B cell (primary cell): Measurements from ENCODE around the gene SERINC5. TPM values are rescaled to one million over a fixed set of nuclear protein-coding genes. Genes with fewer than 3 reads are reported as not detected.

ENCODE experiments used
- ATAC-seq: fragments of 200-7000 bp; cut with Tn5 transposase; one replicate; pipeline ENCODE4 v1.10.0; 2021; ENCODE audit warnings: low read depth, mild to moderate bottlenecking, moderate number of reproducible peaks, moderate library complexity
- CTCF ChIA-PET: fragments of 350-600 bp; sonication (Branson Sonifier 250); formaldehyde crosslinking; loops from one replicate; lab custom pipeline; 2021; ENCODE audit warnings: antibody characterized with exemption, inconsistent platforms; lab: Charles Lee
- POLR2A ChIA-PET: fragments of 350-600 bp; sonication (Branson Sonifier 250); formaldehyde crosslinking; loops from one replicate; lab custom pipeline; 2021; ENCODE audit warnings: antibody characterized with exemption; lab: Charles Lee
- DNase-seq: peaks from one replicate; pipeline ENCODE4 v3.0.0; 2013
- H2AFZ ChIP-seq: 2 replicates; pipeline ENCODE4 v1.6.1; 2012; ENCODE audit warnings: mild to moderate bottlenecking, low read depth, low read length; ENCODE audit not compliant: insufficient read depth, poor library complexity, severe bottlenecking
- H3K27ac ChIP-seq, 2 donors: 1 replicate in 1 of 2; 2 replicates in 1 of 2; pipeline ENCODE4 v1.5.1; 2012 to 2013; ENCODE audit warnings: low read length in 2 of 2, mild to moderate bottlenecking in 2 of 2, moderate library complexity in 1 of 2
- H3K27me3 ChIP-seq, 4 experiments: fragments of 200-600 bp in 1 of 4; sonication (generic) in 1 of 4; replicated peaks in 1 of 4; 1 replicate in 2 of 4; 2 replicates in 2 of 4; pipeline versions ENCODE4 v1.6.1 to v1.7.0; 2013 to 2016; ENCODE audit warnings: low read length in 3 of 4, mild to moderate bottlenecking in 2 of 4, mixed read lengths in 1 of 4, moderate library complexity in 1 of 4; ENCODE audit not compliant: insufficient read depth in 4 of 4, control insufficient read depth in 3 of 4; ENCODE audit errors: control extremely low read depth in 1 of 4
- H3K36me3 ChIP-seq, 2 experiments: replicated peaks in 1 of 2; 1 replicate in 1 of 2; 2 replicates in 1 of 2; pipeline versions ENCODE4 v1.6.1 to v1.7.1; 2013; ENCODE audit warnings: low read length in 1 of 2; ENCODE audit not compliant: insufficient read depth in 2 of 2, control insufficient read depth in 1 of 2; ENCODE audit errors: control extremely low read depth in 1 of 2, extremely low read depth in 1 of 2
- H3K4me1 ChIP-seq, 2 donors: fragments of 200-600 bp in 1 of 2; sonication (generic) in 1 of 2; 1 replicate in 1 of 2; 2 replicates in 1 of 2; pipeline versions ENCODE4 v1.5.1 to v1.6.1; 2013 to 2017; ENCODE audit warnings: low read length in 2 of 2; ENCODE audit not compliant: control insufficient read depth in 2 of 2, insufficient read depth in 2 of 2
- H3K4me2 ChIP-seq: replicated peaks from 2 replicates; pipeline ENCODE3; 2012; ENCODE audit warnings: mild to moderate bottlenecking, low read depth, low read length; ENCODE audit not compliant: poor library complexity, severe bottlenecking
- H3K4me3 ChIP-seq, 5 experiments: fragments of 200-600 bp in 1 of 5; sonication (generic) in 1 of 5; 1 replicate in 3 of 5; 2 replicates in 2 of 5; pipeline versions ENCODE4 v1.5.1 to v1.7.0; 2011 to 2016; ENCODE audit warnings: low read length in 4 of 5, mild to moderate bottlenecking in 4 of 5, low read depth in 2 of 5, control low read depth in 1 of 5, moderate library complexity in 1 of 5; ENCODE audit not compliant: insufficient read depth in 1 of 5; ENCODE audit errors: control extremely low read depth in 1 of 5, extremely low read depth in 1 of 5
- H3K79me2 ChIP-seq: fragments of 200-600 bp; sonication (generic); one replicate; pipeline ENCODE4 v1.6.0; 2016; ENCODE audit warnings: low read length; ENCODE audit not compliant: control insufficient read depth, insufficient read depth
- H3K9ac ChIP-seq: fragments of 200-600 bp; sonication (generic); 2 replicates; pipeline ENCODE4 v1.6.1; 2017; ENCODE audit warnings: mild to moderate bottlenecking, low read length, moderate library complexity
- H3K9me3 ChIP-seq, 3 donors: one replicate each; pipeline versions ENCODE4 v1.6.1 to v1.7.1; 2013; ENCODE audit warnings: low read length in 2 of 3; ENCODE audit not compliant: control insufficient read depth in 2 of 3, insufficient read depth in 1 of 3; ENCODE audit errors: control extremely low read depth in 1 of 3
- H4K20me1 ChIP-seq: 2 replicates; pipeline ENCODE4 v1.6.0; 2012; ENCODE audit warnings: mild to moderate bottlenecking, low read length; ENCODE audit not compliant: insufficient read depth, control insufficient read depth, poor library complexity, severe bottlenecking
- H3K27ac Mint-ChIP-seq: one replicate; pipeline ENCODE4 v1.8.0; 2021; ENCODE audit warnings: mixed read lengths
- H3K27me3 Mint-ChIP-seq: one replicate; pipeline ENCODE4 v1.8.0; 2021; ENCODE audit warnings: mixed read lengths
- H3K4me1 Mint-ChIP-seq: one replicate; pipeline ENCODE4 v1.8.0; 2021; ENCODE audit warnings: mixed read lengths
- H3K4me3 Mint-ChIP-seq: one replicate; pipeline ENCODE4 v1.8.0; 2021; ENCODE audit warnings: mixed read lengths
- H3K9me3 Mint-ChIP-seq: one replicate; pipeline ENCODE4 v1.8.0; 2022; ENCODE audit warnings: mixed read lengths; ENCODE audit not compliant: insufficient read depth
- CTCF ChIP-seq: fragments of 200-600 bp; IDR thresholded peaks from one replicate; pipeline ENCODE4 v1.8.0; 2022; ENCODE audit warnings: antibody characterized with exemption, mild to moderate bottlenecking
- EZH2 ChIP-seq: IDR thresholded peaks from 2 replicates; pipeline ENCODE4 v1.6.1; 2012; ENCODE audit warnings: borderline replicate concordance, low read depth, mild to moderate bottlenecking, moderate library complexity, low read length; ENCODE audit not compliant: insufficient read depth, poor library complexity, severe bottlenecking
- WGBS: methylation state at CpG from one replicate; pipeline ENCODE4 v1.1.5; 2013; ENCODE audit warnings: missing lambda C conversion rate; ENCODE audit not compliant: insufficient coverage; 5-methylcytosine and 5-hydroxymethylcytosine counted together
- intact Hi-C: fragments of 100-400 bp; cut with micrococcal nuclease; formaldehyde crosslinking; loops from one replicate; pipeline ENCODE4 v1.10.0; 2022
- polyA plus RNA-seq: library from polyadenylated mRNA; depleted of rRNA; stranded (reverse); fragments of >200 nt; gene quantifications from 2 replicates; pipeline ENCODE4 v1.2.3, GENCODE V29; 2012
- total RNA-seq, 2 donors: library from RNA; stranded (reverse); fragments of 120-200 nt in 1 of 2; gene quantifications; 1 replicate in 1 of 2; 2 replicates in 1 of 2; pipeline versions ENCODE4 v1.2.3 to v1.2.4, GENCODE V29; 2013 to 2022

Gene SERINC5
- total and polyA plus RNA-seq, 2 donors (not counting 1 experiment from before 2014, with no cell fraction given) = 2.4 to 9.5 TPM

- Mint-ChIP-seq H3K4me3 (no peak overlapping the region), H3K9me3 (no peaks in the 10 kb centered on the region), H3K27ac (no peak overlapping the region), H3K27me3 (no peaks in the 10 kb centered on the region), H3K4me1 (peaks cover 33% of the 10 kb centered on the region)
- Histone ChIP-seq H3K27me3 (no peaks in the 10 kb centered on the region), H3K79me2 (no peaks in the 10 kb centered on the region), H3K9ac (no peak overlapping the region), H2AFZ (no peak overlapping the region), H3K9me3 (peaks cover 0 to 11% (median 0%) of the 10 kb centered on the region in 3 donors), H3K27ac (no peak overlapping the region), H4K20me1 (no peaks in the 10 kb centered on the region), H3K4me1 (peaks cover 30 to 32% of the 10 kb centered on the region in 2 donors), H3K4me3 (no peak overlapping the region), H3K4me2 (no peak overlapping the region), H3K36me3 (no peaks in the 10 kb centered on the region)
- CTCF ChIA-PET = no interaction called here
- no peak for TF ChIP-seq EZH2
- TF ChIP-seq CTCF = no peak
- POLR2A ChIA-PET = no interaction called here
- ATAC-seq (no peak), DNase-seq (no peak)
- 88% methylated on average over 13 of the region's 13 CpGs for WGBS
- intact Hi-C loops = no loop called here
These were observed 114.6 kb downstream of the SERINC5 start for GRCh38 chr5:80141147-80141671.

GRCh38 chr5:80140496-80140895 lies 115.4 kb downstream of the SERINC5 start:
- no peak for ATAC-seq
- Histone ChIP-seq H3K9ac (no peak overlapping the region), H2AFZ (no peak overlapping the region), H4K20me1 (no peaks in the 10 kb centered on the region), H3K4me1 (peaks cover 38 to 39% of the 10 kb centered on the region in 2 donors), H3K36me3 (no peaks in the 10 kb centered on the region), H3K9me3 (peaks cover 0 to 11% (median 0%) of the 10 kb centered on the region in 3 donors), H3K27ac (no peak overlapping the region), H3K27me3 (no peaks in the 10 kb centered on the region), H3K4me2 (no peak overlapping the region), H3K4me3 (no peak overlapping the region), H3K79me2 (no peaks in the 10 kb centered on the region)
- POLR2A ChIA-PET = no interaction called here
- no peak for DNase-seq
- no peak overlapping the region for H3K27ac Mint-ChIP-seq
- H3K27me3 Mint-ChIP-seq = no peaks in the 10 kb centered on the region
- H3K4me1 Mint-ChIP-seq = peaks cover 40% of the 10 kb centered on the region
- TF ChIP-seq EZH2 = no peak
- H3K4me3 Mint-ChIP-seq = no peak overlapping the region
- H3K9me3 Mint-ChIP-seq = no peaks in the 10 kb centered on the region
- intact Hi-C loops = no loop called here
- CTCF ChIA-PET = no interaction called here
- WGBS = 93% methylated on average over 2 of the region's 3 CpGs
